Thoracic aorta (tissue), 2 donors: Measurements from ENCODE around the gene PEPD. TPM values are rescaled to one million over a fixed set of nuclear protein-coding genes. Genes with fewer than 3 reads are reported as not detected.

Experiments used
- ATAC-seq: fragments of 150-250 bp; one replicate; pipeline ENCODE4 v1.8.0; 2017; ENCODE audit warnings: low read depth; ENCODE audit not compliant: insufficient number of reproducible peaks, low FRiP score
- DNase-seq: peaks from one replicate; pipeline ENCODE4 v3.0.0-alpha.2; 2020; ENCODE audit warnings: low spot score
- H3K27ac ChIP-seq, 2 donors: fragments of 200-600 bp; sonication (generic); 1 replicate in 1 of 2; 2 replicates in 1 of 2; pipeline ENCODE4 v1.5.1; 2016; ENCODE audit warnings: mild to moderate bottlenecking in 2 of 2, moderate library complexity in 2 of 2
- H3K27me3 ChIP-seq: fragments of 200-600 bp; sonication (generic); replicated peaks from 2 replicates; pipeline ENCODE4 v1.6.0; 2016; ENCODE audit warnings: mild to moderate bottlenecking; ENCODE audit not compliant: insufficient read depth
- H3K36me3 ChIP-seq: fragments of 200-600 bp; sonication (generic); one replicate; pipeline ENCODE4 v1.5.1; 2016
- H3K4me1 ChIP-seq, 2 donors: fragments of 200-600 bp; sonication (generic); 1 replicate in 1 of 2; 2 replicates in 1 of 2; pipeline versions ENCODE4 v1.5.1 to v1.6.0; 2016; ENCODE audit warnings: low read depth in 2 of 2, mild to moderate bottlenecking in 1 of 2; ENCODE audit not compliant: control insufficient read depth in 1 of 2
- H3K4me3 ChIP-seq: fragments of 200-600 bp; sonication (generic); 2 replicates; pipeline ENCODE4 v1.5.1; 2016; ENCODE audit warnings: mild to moderate bottlenecking
- H3K9me3 ChIP-seq: fragments of 200-600 bp; sonication (generic); 2 replicates; pipeline ENCODE4 v1.5.1; 2016
- CTCF ChIP-seq: fragments of 200-600 bp; sonication (generic); IDR thresholded peaks from one replicate; pipeline ENCODE4 v1.5.1; 2019; ENCODE audit warnings: antibody characterized with exemption
- total RNA-seq, 2 donors: library from RNA; depleted of rRNA; stranded (reverse); fragments of >200 nt; gene quantifications; one replicate each; pipeline versions ENCODE4 v1.1.0 to v1.2.3, GENCODE V29; 2016

Gene PEPD
- total RNA-seq, 2 donors from 2014 or later = 48.7 to 70.9 TPM

GRCh38 chr19:33346665-33347064, 174.9 kb downstream of the PEPD start:
- peaks cover 0 to 20% of the 10 kb centered on the region in 2 donors for H3K4me1 ChIP-seq
- H3K27me3 ChIP-seq = no peaks in the 10 kb centered on the region
- H3K9me3 ChIP-seq = no peaks in the 10 kb centered on the region
- ATAC-seq (no peak), DNase-seq (no peak)
- no peak for TF ChIP-seq CTCF
- no peak overlapping the region for H3K27ac ChIP-seq
- no peaks in the 10 kb centered on the region for H3K36me3 ChIP-seq
- H3K4me3 ChIP-seq = no peak overlapping the region

- no peaks in the 10 kb centered on the region for H3K36me3 ChIP-seq
- ATAC-seq (no peak), DNase-seq (no peak)
- H3K4me3 ChIP-seq = no peak overlapping the region
- no peaks in the 10 kb centered on the region for H3K27me3 ChIP-seq
- H3K9me3 ChIP-seq = no peaks in the 10 kb centered on the region
- H3K27ac ChIP-seq = no peak overlapping the region
- peaks cover 0 to 14% of the 10 kb centered on the region in 2 donors for H3K4me1 ChIP-seq
- TF ChIP-seq CTCF = no peak
Observed at GRCh38 chr19:33345163-33345562, 176.4 kb downstream of the PEPD start.

DNA sequence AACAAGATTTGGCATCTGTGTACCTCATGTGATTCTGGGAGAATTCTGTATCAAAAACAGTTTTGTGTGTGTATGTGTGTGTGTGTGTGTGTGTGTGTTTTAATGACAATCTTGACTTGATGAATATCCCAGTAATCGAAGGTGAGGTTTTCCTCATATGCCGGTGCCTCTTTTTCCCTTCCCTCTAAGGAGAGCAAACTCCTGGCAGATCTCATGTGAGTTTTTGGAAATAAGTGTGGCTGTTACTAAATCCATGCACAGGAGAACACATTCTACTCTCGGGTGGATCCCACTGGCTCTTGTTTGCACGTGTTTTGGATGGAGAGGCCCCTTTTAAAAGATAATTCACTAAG, 177.0 kb downstream of the PEPD start:
- Histone ChIP-seq H3K4me3 (no peak overlapping the region), H3K27me3 (no peaks in the 10 kb centered on the region), H3K36me3 (no peaks in the 10 kb centered on the region), H3K4me1 (peaks cover 0 to 14% of the 10 kb centered on the region in 2 donors), H3K9me3 (no peaks in the 10 kb centered on the region), H3K27ac (no peak overlapping the region)
- ATAC-seq (no peak), DNase-seq (no peak)
- TF ChIP-seq CTCF = no peak

DNA sequence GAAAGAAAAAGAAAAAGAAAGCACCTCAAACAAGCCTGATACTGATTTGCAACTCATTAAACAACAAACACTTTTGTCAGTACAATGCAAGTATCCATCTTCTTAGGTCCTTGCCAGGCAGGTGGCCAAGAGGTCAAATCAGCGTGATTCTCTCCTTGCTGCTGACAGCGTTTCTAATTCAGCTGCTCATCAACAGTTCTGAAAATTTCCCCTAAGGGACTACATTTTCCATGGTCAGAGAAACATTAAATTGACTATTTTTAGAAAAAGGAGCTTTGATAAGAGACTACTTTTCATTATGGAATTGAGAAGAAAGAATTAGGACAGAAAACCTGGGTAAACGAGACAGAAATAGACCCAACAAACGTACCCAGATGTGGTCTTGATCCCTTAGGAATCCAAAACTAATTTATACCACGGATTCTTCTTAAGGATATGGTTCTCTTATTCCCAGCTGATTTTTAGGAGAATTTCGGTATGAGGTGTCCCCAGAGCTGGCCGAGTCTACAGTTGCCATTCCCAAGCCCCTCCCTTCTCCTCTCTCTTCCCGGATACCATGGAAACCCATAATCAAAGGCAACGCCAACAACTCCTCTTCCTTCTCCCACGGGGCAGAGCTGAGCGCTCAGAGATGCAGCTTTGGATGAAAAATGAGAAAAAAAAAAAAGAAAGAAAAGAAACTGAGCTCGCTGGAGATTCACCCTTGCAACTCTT, 177.6 kb downstream of the PEPD start:
- ATAC-seq (no peak), DNase-seq (no peak)
- no peak overlapping the region for H3K4me3 ChIP-seq
- no peak for TF ChIP-seq CTCF
- H3K27me3 ChIP-seq = no peaks in the 10 kb centered on the region
- H3K9me3 ChIP-seq = no peaks in the 10 kb centered on the region
- H3K36me3 ChIP-seq = no peaks in the 10 kb centered on the region
- H3K27ac ChIP-seq = no peak overlapping the region
- peaks cover 0 to 14% of the 10 kb centered on the region in 2 donors for H3K4me1 ChIP-seq

DNA sequence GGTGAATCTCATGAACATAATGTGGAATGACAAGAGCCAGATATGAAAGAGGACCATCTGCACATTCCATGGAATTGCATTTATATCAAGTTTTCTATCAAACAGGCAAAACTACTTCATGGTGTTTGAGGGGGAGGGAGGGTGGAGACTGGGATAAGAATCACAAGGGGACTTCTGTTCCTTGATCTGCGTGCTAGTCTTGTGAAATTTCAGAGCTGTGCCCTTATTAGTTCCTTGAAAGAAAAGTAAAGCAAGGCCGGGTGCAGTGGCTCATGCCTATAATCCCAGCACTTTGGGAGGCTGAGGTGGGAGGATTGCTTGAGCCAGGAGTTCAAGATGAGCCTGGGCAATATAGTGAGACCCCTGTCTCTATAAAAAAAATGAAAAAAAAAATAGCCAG, 178.3 kb downstream of the PEPD start:
- Histone ChIP-seq H3K27ac (no peak overlapping the region), H3K4me3 (no peak overlapping the region), H3K9me3 (no peaks in the 10 kb centered on the region), H3K36me3 (no peaks in the 10 kb centered on the region), H3K4me1 (peaks cover 0 to 10% of the 10 kb centered on the region in 2 donors), H3K27me3 (no peaks in the 10 kb centered on the region)
- TF ChIP-seq CTCF = no peak
- no peak for ATAC-seq
- DNase-seq = no peak
